Activated CD4-positive, alpha-beta T cell treated with anti-CD3 and anti-CD28 coated beads, Interleukin-2, amount 50 U/mL, for 16 hours (primary cell): ENCODE results near the gene HDDC2.

Experiments used
- DNase-seq: peaks from one replicate; pipeline ENCODE4 v3.0.0-alpha.2; 2020

The HDDC2 gene

DNA sequence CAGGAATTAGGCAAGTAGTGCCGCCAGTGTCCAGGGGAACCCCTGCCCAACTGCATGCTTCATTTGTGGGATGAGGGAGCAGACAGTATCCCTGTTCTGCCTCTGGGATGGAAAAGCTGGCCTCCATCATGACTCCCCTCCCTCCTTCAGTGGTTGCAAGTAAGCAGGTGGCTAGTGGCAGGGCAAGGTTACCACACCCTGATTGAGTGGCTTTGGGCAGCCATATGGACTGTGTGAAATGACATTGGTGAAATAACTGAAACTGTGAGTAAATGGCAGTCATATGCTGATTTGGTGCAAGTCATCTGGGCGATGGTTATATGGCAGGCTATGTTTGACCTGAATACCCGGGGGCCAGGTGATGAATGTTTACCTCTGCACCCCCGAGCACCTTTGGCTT is 33.0 kb downstream of the HDDC2 start:
- DNase-seq, result no peak

DNA sequence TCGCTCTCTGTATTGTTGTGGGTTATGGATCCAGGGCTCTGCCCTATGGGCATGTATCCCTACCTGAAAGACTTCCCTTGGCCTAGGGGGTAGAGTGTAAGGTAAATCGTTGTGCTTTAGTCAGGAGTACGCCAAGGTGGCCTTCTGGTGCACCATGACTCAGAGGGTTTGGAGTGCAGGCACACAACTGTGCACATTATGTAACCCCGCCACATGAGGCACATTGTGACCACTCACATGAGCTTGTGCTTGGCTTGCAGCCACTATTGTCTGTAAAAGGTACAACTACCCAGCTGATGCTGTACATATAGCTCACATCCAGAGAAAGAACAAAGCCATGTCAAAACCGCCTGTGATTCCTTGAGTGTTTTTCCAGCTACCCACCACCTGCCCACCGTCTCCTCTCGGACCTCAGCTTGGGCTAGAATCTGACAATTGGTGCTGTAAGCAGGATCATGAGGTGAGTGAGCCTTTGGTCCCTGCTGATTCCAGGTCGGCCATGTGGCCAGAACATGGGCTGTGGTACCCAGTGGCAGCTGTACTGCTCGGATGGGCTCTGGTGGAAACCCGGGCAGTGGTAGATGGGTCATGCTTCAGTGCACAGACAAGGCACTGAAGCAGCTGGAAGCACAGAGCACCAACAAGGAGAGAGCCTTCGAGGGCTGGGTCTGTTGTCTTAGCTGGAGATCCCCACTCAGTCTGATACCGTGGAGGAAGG is 33.8 kb downstream of the HDDC2 start:
- no peak for DNase-seq

GRCh38 chr6:125264476-125264875 is 37.3 kb downstream of the HDDC2 start:
- no peak for DNase-seq

DNA sequence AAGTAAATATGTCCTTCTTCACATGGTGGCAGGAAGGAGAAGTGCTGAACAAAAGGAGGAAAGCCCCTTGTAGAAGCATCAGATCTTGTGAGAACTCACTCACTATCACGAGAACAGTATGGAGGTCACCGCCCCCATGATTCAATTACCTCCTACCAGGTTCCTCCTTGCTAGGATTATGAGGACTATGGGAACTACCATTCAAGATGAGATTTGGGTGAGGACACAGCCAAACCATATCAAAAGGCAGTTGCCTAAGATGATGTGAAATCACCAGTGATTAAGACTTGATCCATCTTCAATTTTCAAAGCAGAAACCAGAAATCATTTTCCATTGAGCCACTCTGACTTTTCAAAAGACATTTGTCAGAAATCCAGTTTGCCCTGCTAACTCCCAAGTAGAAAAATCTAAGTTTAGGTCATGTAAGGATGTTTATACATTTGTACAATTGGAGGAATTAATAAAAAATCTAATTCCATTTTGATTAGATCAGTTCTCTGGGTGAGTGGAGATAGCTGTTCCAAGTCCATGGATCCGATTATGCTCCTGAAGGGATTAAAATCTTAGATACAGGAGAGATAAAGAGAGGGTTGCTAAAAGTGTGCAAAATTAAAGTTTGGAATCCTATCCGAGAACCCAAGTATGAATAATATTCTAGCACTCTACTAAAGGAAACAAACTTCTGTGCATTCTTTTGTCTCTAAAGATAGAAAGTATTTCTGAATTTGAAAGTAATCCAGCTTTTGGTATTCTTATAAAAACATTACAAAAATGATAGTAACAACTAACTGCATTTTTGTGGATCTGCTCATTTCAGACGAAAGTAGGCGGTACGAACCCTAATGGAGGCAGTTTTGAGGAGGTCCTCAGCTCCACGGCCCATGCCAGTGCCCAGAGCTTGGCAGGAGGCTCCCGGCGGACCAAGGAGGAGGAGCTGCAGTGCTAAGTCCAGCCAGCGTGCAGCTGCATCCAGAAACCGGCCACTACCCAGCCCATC is 39.5 kb downstream of the HDDC2 start:
- DNase-seq, result no peak

GRCh38 chr6:125259354-125259736 is 42.4 kb downstream of the HDDC2 start:
- DNase-seq, result no peak

- DNase-seq, result no peak
These were observed 43.0 kb downstream of the HDDC2 start for GRCh38 chr6:125258651-125259353.

GRCh38 chr6:125257351-125257750 is 44.4 kb downstream of the HDDC2 start:
- DNase-seq, result no peak

- no peak for DNase-seq
These were observed 46.6 kb downstream of the HDDC2 start for GRCh38 chr6:125255201-125255600.

DNA sequence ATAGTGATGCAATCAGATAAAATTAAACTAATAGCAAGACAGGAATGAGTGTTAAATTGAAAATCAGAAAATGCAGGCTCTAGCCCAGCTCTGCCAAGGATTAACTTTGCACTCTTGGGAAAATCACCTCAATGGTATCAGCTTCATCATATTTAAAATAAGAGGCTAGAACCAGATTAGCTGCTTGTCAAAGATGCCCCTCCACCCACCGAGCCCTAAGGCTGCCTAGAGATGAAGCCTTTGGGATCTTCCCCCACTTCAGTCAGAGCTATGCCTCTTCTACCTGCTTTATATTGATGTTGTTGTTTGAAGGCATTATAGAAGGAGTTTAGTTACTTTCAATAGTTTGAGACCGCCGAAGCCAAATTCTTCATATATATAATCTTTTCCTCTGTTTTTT is 47.4 kb downstream of the HDDC2 start:
- no peak for DNase-seq

DNA sequence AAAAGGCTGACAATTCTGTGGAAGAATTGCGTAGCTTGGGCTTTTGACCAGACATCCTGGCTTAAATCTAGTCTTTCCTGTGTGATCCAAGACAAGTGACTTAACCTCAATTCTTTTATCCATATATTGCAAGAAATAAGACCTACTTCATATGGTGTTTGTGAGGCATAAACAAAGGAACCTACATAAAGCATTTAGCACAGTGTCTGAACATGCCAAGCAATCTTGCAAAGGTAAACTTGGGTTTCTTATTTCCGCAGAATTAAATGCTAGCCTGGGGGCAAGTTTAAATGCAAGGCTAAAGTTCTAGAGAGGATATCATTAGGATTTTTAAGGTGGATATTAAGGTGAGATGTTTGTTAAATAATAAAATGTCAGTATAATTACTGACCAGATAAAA is 47.9 kb downstream of the HDDC2 start:
- no peak for DNase-seq

GRCh38 chr6:125252891-125253290 is 48.9 kb downstream of the HDDC2 start:
- DNase-seq, result no peak

DNA sequence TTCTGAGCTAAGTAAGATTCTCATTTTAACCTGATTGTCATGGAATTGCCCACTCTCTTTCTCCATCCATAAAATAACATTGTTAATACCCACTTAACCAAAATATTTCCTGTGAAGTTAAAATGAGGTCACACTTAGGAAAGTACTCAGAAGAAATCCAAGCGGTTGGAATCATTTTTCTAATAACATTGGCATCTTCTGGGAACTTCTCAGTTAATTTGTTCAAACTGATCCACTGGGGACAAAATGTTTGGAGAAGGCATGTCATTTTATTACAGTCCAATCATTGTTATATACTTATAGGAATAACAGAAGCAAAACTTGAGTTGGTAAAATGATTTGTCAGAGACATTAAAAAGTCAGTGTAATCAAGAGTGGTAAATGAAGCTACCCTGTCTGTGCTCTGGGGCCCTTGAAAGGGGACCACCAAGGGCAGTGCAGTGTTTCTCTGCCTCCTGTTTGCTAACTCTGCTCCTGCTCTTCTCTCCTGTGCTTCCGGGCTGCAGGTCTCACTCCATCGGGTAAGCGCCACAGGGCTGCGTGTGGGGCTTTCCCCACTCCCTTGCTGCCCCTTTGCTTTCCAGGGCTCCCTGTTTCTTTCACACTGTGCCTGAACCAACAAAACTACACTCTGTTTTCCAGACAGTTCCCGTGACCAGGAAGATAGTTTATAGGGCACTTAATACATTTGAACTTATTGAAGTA is 50.1 kb downstream of the HDDC2 start:
- no peak for DNase-seq

DNA sequence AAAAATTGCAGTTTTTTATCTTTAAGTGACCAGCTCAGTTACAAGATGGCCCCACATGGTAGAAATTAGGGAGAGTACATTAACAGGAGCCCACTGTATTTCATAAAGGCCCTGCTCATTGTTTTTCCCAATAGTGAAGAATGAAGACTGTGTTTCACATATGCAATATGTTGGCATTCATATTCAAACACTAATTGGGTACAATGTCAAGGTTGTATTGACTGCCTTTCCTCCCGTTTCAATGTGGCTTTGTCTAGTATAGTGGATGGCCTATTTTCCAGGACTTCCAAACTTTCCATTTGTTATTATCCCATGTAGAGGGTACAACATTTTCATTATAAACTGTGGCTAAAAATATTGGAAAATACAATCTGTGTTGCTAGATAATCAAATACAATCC is 51.3 kb downstream of the HDDC2 start:
- DNase-seq, result no peak

DNA sequence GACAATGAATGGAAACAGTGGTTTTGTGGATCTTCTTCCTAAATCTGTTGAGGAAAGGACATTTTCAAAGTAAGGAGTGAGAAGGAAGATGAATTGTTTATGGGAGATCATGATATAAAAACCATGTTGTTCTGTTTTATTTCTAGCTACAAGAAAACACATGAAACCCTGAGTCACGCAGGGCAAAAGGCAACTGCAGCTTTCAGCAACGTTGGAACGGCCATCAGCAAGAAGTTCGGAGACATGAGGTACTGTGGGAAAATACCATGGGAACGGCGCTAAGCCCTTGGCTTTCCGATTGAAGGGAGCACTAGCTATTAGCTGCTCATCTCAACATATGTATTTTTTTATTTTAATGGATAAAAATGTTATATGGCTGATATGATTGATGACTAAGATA is 53.6 kb downstream of the HDDC2 start:
- no peak for DNase-seq

DNA sequence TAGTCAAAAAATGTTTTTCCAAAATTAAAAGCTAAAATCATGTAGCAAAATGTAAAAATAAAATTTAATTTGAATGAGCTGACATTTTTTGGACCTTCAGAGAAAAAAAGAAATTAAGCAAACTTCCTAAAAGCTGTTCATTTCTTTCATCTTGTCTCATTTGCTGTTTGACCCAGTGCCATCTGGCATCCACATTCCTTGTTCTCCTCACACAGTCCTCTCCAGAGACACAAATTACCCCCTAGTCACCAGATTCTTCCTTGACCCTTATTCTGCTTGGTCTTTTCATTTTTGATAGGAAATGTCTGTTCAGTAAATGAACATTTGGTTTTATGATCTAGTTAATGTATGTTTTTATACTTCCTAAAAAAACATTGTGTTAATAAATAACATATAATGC is 55.2 kb downstream of the HDDC2 start:
- no peak for DNase-seq

GRCh38 chr6:125245523-125246264 is 56.1 kb downstream of the HDDC2 start:
- no peak for DNase-seq

GRCh38 chr6:125245109-125245508 is 56.7 kb downstream of the HDDC2 start:
- no peak for DNase-seq

GRCh38 chr6:125237764-125238163 is 64.0 kb downstream of the HDDC2 start:
- no peak for DNase-seq

DNA sequence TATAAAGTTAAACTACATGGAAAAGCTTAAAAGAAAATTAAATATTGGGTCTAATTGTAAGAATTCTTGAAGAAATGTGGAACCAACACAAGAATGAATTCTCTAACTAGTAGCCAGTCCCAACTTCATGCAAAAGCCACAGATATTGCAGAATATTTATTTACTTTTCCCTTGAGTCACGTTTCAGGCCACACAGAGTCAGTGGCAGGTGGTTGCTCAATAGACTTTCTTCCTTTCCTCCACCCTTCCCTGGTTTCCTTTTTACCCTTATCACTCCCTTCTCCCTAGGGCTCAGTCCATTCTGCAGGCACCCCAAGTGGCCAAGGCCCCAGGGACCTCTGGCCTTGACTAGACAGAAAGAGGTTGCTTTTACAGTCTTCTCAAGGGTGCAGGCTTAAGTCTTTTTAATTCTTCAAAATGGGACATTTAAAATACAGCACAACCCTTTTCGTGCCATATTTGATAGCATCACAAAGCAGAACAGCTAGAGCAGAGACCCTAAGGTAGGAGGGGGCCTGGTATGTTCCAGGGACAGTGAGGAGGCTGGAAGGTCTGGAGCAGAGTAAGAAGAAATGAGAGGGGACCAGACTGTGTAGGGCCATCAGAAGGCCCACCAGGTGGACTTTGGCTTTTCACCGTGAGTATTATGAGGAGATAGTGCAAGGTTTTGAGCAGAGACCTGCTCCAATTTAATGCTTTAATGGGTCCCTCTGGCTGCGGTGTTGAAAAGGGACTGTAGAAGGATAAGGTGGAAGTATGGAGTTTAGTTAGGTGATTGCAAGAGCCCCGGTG is 65.0 kb downstream of the HDDC2 start:
- no peak for DNase-seq

- DNase-seq, result no peak
These were observed 68.6 kb downstream of the HDDC2 start for GRCh38 chr6:125233202-125233601.

- no peak for DNase-seq
These were observed 69.3 kb downstream of the HDDC2 start for GRCh38 chr6:125232466-125232865.
